WI38 (cell line): ENCODE measurements around the gene KL.

ENCODE experiments used
- H3K4me3 ChIP-seq: 2 replicates; pipeline ENCODE4 v1.5.1; 2011; ENCODE audit warnings: low read depth, mild to moderate bottlenecking, control low read depth, low read length
- TF ChIP-seq, protein P1 (sequence below): IDR thresholded peaks from 2 replicates; pipeline ENCODE4 v1.5.1; 2012; ENCODE audit warnings: low read depth, mild to moderate bottlenecking, control low read depth, low read length

KL gene

DNA sequence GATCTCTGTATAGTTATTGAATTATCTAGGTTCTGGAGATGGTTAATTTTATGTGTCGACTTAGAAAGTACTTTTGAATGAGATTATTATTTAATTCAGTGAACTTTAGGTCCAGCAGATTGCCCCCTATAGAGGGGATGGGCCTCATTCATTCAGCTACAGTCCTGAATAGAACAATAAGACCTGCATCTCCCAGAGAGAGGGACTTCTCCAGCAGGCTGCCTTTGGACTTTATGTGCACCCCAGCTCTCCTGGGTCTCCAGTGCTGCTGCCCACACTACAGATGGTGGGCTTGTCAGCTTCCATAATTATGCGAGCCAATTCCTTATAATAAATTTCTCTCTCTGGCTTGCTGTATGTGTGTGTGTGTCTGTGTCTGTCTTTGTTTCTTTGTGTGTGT, 39.3 kb upstream of the KL start:
- no peak overlapping the region for H3K4me3 ChIP-seq
- TF ChIP-seq, protein P1, sequence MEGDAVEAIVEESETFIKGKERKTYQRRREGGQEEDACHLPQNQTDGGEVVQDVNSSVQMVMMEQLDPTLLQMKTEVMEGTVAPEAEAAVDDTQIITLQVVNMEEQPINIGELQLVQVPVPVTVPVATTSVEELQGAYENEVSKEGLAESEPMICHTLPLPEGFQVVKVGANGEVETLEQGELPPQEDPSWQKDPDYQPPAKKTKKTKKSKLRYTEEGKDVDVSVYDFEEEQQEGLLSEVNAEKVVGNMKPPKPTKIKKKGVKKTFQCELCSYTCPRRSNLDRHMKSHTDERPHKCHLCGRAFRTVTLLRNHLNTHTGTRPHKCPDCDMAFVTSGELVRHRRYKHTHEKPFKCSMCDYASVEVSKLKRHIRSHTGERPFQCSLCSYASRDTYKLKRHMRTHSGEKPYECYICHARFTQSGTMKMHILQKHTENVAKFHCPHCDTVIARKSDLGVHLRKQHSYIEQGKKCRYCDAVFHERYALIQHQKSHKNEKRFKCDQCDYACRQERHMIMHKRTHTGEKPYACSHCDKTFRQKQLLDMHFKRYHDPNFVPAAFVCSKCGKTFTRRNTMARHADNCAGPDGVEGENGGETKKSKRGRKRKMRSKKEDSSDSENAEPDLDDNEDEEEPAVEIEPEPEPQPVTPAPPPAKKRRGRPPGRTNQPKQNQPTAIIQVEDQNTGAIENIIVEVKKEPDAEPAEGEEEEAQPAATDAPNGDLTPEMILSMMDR: no peak

DNA sequence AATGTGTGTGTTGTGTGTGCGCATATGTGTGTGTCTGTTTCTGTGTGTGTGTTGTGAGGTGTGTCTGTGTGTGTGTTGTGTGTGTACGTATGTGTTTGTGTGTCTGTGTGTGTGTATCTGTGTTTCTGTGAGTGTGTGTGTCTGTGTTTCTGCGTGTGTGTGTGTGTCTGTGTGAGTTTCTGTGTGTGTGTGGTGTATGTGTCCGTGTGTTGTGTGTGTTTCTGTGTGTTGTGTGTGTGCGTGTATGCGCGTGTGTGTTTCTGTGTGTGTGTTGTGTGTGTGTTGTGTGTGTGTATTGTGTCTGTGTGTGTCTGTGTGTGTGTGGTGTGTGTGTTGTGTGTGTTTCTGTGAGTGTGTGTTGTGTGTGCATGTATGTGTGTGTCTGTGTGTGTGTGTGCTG, 38.9 kb upstream of the KL start:
- no peak overlapping the region for H3K4me3 ChIP-seq
- TF ChIP-seq, protein P1: no peak

DNA sequence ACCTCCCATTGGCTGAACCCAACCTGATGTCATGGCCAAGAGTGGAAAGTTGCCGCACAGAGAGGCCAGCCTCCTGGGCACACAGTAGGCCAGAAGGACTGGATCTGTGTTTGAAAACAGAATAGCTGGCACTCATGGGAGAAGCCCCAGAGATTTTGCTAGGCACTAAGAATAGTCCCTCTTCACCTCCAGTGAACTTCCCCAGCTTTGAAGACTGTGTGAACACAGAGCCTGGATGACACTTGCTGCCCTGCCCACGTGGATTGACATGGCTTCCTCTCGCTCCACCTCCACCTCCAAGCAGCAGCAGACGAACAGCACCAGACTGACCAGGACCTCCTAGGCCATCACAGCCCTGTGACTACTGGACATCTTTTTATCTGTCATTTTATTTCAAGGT, 37.9 kb upstream of the KL start:
- H3K4me3 ChIP-seq: no peak overlapping the region
- TF ChIP-seq, protein P1: no peak

DNA sequence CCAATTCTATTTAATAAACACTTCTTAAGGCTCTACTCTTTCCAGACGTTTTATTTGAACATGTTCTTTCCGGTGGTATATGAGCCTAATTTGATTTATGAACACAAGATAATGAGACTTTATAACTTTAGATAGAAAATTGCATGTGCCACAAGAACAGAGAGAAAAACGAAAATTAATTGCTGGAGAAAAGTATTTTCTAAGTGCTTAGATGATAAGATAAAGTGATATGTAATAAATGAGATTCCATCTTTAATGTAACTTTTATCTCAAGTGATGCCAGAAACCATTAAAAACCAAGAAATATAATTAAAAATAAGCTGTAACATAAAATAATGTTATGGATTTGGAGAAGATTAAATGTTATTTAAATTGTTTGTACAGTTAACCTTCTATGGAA, 33.2 kb upstream of the KL start:
- H3K4me3 ChIP-seq: no peak overlapping the region
- TF ChIP-seq, protein P1: no peak

DNA sequence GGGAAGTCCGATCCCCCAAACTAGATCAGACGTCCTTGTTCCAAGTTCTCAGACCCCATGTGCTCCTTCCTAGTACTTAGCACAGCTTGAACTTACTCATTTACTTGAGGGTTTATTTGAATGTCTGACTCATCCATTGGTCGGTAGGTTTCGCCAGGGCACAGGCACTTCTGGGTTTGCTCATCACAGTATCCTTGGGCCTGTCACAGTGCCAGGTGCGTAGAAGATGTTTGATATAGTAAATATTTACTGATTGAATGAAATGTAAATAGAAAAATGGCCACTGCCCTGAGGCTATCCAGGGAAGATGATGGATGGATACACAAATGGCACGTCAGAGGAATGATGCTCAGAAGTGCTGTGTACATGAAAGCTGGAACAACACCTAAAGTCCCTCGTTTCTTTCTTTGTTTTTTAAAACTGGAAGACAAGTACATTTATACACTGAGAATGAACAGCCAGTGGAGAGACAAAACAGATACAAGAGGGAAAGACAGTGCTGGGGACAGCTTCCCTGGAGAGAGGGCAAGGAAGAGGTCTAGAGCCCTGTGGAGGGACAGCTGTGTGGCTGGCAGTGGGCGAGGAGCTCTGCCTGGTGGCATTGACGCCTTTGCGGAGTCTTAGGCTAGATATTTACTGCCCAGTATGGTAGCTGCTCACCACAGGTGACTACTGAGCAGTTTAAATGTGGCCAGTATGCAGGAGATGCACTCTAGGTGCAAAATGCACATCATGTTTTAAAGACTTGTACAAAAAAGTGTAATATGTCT, 31.2 kb upstream of the KL start:
- TF ChIP-seq, protein P1: no peak
- no peak overlapping the region for H3K4me3 ChIP-seq

DNA sequence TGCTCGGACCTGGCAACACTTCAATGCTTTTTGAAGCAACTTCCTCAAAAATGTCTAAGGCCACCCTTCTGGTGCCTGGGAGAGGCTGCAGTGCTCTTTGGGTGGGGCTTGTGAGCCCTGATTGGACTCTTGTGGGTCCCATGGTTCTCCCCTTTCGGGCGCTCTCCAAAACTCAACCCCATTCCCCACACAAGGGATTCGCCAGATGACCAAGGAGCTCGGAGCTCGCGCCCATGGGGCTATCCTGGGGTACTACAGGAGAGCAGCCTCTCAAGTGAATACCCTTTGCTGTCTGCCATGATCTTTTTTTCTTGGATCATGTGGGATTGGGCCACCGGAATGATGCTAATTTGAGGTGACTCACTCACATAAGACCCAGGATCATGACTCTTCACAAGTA, 29.7 kb upstream of the KL start:
- no peak overlapping the region for H3K4me3 ChIP-seq
- TF ChIP-seq, protein P1: no peak

DNA sequence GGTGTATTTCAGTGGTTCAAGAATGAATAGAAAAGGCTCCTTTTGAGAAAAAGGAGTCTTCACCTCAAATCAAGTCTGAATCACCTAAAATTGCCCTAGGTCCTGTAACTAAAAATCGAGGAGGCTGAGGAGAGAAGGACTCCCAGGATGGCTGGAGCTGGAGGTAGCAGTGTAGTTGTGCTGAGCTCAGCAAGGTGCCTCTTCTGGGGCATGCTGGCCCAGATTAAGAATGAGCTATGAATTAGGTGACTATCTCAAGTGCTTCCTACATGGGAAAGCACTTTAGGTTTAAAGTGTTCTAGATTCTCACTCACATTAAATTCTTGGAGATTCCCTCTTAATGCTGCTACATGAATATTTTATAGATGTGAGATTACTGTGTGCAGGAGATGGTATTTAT, 28.8 kb upstream of the KL start:
- no peak overlapping the region for H3K4me3 ChIP-seq
- TF ChIP-seq, protein P1: no peak
